HG02981 (cell line): ENCODE data around the gene TSPAN31.

Experiments used
- ATAC-seq: cut with Tn5 transposase; IDR thresholded peaks from one replicate; pipeline ENCODE4 v1.9.1; 2021; ENCODE audit warnings: mild to moderate bottlenecking, moderate library complexity; ENCODE audit not compliant: unreplicated experiment

The TSPAN31 gene

DNA sequence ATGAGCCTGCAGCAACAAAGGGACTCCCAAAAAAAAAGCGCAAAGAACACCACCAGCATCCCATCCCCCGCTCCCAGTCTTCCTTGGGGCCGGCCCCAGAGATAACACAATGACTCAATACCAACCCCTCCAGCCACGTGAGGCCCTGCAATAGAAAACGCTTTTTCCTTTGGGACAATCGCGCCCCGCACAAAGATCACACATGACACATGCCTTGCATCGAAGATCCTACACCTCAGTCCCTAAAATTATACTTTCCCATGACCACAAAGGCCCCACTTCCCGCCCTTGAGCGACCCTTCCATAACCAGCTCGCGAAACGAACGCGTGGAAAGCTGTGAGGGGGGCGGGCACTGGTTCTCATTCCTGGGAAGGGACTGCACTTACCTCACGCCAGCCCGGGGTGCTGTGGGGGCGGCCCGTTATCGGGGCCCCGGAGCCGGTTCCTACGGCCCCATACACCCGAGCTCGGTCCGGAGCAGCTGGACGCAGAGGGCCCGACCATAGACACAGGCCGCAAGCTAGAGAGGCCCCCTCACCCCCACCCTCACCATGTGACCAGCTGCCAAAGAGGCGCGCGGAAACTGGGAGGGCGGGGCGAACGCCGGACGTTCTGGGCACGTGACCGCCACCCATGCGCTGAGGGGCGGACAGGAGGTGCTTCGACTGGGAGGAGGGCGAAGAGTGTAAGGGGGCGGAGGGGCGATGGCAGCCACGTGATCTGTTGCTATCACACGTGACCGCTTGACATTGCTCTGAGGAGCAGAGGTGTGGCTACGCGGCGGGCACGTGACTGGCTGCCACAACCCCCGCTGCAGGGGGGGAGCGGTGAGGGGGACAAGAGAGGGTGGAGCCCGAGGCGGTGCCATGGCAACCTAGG is 7.2 kb downstream of the TSPAN31 start, which contains the start of gene CDK4:
Gene CDK4, minus strand, starts transcription at position 523 of the 880 bp plus-strand sequence. CDS start 593 bp downstream, outside the sequence.
- peak; percentile 71 for ATAC-seq

- no peak for ATAC-seq
These were observed 7.8 kb downstream of the TSPAN31 start for GRCh38 chr12:57752668-57753000.

GRCh38 chr12:57753756-57754337 is 9.0 kb downstream of the TSPAN31 start:
- ATAC-seq = no peak

DNA sequence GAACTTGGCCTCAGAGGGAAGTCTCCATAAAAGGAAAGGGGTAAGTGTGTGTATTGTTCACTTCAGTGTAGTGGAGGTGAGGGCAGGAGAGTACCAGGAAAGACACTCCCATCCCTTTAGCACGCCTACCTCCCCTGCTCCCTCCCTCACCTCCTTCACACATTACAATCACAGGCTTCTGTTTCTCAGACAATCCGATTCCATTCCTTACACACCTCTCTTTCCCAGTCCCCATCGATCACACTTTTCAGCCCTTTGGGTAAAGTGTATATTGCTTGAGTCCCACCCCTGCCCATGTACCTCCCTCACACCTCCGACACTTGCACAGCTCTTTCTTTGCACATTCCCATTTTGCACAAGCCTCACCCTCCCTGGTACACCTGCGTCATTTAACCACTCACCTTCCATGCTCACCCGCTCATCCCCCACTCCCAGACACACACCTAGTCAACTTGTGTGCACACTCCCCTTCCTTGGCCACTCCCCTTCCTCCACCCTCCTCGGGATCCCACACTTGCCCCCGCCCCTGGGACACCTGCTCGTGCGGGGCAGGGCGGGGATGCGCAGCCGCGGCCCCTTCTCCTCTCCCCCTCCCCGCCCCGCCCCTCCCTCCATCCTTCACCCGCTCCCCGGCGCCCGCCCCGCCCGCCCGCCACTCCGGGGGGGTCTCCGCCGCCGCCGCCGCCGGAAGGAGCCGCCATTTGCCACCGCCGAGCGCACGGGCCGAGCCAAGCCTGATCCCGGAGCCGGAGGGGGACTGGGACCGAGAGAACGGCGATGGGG is 9.8 kb downstream of the TSPAN31 start, which contains the start of gene MARCHF9:
Gene MARCHF9, plus strand, starts transcription at position 693 of the 783 bp plus-strand sequence. CDS start 426 bp downstream, outside the sequence.
- peak; percentile 28 for ATAC-seq

GRCh38 chr12:57755194-57755453 is 10.3 kb downstream of the TSPAN31 start:
- ATAC-seq = no peak

- no peak for ATAC-seq
These were observed 10.9 kb downstream of the TSPAN31 start for GRCh38 chr12:57755454-57756372.

DNA sequence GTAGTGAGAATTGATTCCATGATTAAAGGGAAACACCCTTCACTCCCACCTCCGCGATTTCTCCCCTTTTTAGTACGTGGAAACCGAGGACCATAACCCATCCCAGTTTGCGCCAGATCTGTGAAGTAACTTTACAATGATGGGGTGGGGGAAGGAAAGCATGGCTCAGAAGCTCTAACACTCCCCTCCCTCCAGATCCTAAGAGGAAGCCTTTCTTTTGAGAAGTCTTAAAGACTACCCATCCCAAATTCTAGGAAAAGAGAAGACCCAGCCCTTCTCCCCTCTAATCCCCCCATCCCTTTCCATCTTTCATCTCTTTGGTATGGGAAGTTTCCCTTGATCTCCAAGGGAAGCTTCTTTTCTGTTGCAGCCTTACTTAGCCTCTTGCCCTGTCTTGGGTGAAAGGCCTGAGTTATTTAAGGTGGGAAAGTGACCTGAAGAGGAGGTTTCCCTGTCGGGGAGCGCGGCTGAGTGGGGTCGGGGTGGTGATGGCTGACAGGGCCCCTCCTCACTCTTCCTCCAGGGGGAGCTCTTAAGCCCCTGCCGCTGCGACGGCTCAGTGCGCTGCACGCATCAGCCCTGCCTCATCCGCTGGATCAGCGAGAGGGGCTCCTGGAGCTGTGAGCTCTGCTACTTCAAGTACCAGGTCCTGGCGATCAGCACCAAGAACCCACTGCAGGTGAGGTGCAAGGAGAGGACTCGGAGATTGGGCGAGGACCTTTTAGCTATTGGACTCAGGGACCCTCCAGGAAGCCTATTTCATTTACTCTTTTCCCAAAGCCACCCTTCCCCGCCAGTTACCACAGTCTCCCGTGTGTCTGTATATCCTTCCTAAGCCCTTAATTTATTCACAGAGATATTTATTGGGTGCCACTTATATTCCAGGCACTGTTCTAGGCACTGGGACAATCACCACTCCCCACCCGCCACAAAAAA is 11.8 kb downstream of the TSPAN31 start:
- ATAC-seq = peak; percentile 21

DNA sequence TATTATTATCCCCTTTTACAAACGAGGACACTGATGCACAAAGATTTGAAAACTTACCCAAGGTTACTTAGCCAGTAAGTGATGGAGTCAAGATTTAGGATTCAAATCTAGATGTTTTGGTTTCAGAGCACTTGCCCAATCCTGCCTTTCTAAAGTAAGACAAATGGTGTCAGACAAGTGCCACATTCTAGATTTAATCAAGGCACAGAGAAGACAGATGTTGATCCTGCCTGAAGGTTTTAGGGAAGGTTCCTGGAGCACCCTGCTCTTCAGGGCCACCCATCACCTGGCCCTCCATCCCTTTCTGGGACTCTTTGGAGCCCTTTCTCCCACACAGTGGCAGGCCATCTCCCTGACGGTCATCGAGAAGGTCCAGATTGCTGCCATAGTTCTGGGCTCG is 12.9 kb downstream of the TSPAN31 start:
- ATAC-seq = no peak

GRCh38 chr12:57758552-57759359 is 13.9 kb downstream of the TSPAN31 start:
- no peak for ATAC-seq

DNA sequence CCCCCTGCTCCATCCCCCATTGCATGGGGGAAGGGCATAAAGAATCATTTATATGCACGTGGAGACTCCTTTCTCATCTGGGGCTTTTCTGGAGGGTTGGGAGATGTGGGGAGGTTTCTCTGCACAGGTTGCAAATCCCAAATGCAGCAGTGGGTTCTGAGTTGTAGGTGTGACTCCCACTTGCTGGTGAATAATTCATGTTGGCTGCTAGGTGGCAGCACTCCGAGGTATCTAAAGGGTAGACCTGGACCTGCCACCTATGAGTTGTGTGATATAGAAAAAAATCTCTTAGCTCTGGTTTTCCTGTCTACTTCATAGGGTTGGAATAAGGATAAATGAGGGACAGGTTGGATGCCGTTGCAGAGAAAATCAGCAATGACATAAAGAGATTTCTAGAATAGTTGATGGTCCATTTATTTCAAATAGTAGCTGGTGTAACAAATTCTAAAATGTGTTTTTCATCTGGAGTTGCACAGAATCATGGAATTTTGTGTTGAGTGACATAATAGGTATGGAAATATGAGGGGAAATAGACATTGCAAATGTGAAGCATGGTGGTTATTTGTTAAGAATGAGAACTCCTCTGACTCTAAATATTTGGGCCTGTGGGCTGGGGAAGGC is 14.6 kb downstream of the TSPAN31 start:
- ATAC-seq = no peak

DNA sequence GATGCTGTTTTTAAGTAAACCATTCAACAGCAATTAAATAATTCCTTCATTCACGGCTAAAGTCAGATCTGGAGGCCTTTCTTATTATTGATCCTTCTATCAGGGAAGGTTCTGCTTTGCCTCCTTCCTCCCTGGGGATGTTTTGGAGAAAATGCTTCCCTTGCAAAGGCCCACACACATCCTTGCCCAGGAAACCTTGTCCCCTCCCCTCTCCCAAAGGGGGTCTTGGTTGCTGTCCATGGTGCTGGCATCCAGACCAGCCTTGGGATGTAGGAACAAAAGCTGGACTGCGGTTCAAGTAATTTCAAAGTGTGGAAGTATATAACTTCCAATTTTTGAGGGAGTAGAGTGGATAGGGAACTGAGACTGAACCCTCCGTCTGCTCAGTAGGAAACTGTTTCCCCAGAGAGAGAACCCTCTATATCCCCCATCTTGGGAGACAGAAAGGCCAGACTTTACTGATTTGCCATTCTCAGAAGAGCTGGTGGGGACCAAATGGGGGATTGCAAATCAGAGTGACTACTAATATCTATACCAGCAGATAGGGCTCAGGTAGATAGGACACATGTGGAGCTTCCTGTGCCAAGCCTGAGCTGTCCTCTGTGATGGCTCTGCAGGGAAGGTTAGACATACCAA is 15.6 kb downstream of the TSPAN31 start:
- no peak for ATAC-seq

GRCh38 chr12:57761391-57761998 is 16.7 kb downstream of the TSPAN31 start:
- no peak for ATAC-seq

DNA sequence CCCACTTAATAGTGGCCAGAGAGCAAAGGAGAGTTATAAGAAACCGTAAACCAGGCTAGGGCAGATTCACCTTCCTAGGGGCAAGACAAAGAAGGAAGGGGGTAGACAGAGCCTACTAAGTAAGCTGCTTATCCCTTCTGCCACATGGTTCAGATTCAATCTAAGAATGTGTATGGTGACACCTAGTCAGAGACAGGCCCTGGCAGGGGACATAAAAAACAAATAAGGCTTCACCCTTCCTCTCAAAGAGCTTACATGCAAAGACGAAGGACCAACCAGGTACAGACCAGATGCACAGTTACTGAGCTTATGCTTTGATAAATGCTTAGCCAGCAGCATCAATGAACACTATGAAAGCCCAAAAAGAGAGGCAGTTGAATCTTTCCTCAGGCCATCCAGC is 17.6 kb downstream of the TSPAN31 start:
- no peak for ATAC-seq

GRCh38 chr12:57763881-57764661 is 19.2 kb downstream of the TSPAN31 start:
- ATAC-seq = no peak

DNA sequence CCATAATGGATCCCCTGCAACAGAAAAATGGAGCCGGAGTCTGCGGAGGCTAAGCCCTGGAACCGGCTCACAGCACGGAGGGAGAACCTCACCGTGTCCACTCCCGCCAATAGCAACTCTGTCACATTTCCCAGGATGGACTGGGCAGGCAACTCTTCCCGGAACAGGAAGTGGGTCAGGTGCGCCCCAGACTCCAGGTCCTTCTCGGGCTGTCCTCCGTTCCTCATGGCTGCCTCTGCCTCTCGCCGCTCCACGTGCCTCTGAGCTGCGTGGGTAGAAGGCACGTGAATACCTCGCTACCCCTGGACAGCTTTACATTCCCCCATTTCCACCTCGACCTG is 19.8 kb downstream of the TSPAN31 start:
- ATAC-seq = no peak

GRCh38 chr12:57765003-57765697 is 20.3 kb downstream of the TSPAN31 start:
- ATAC-seq = no peak
